DMS53 (cell line): Measurements from ENCODE around the gene SEPTIN3.

Experiments used
- DNase-seq: peaks from one replicate; lab custom pipeline; 2025; lab: John Stamatoyannopoulos, UW

Gene SEPTIN3

GRCh38 chr22:41975299-41976069, 6.2 kb downstream of the SEPTIN3 start:
- peak; percentile 12 for DNase-seq

GRCh38 chr22:41976070-41976901, 7.0 kb downstream of the SEPTIN3 start:
- peak; percentile 68 for DNase-seq

GRCh38 chr22:41976961-41977566, 7.8 kb downstream of the SEPTIN3 start:
- peak; percentile 59 for DNase-seq

GRCh38 chr22:41978732-41979131, 9.5 kb downstream of the SEPTIN3 start:
- DNase-seq = no peak

GRCh38 chr22:41979423-41980250, 10.4 kb downstream of the SEPTIN3 start:
- DNase-seq = no peak

GRCh38 chr22:41982865-41983264, 13.6 kb downstream of the SEPTIN3 start:
- no peak for DNase-seq

GRCh38 chr22:41983513-41984405, 14.5 kb downstream of the SEPTIN3 start:
- no peak for DNase-seq

- no peak for DNase-seq
Observed at GRCh38 chr22:41987276-41987675, 18.0 kb downstream of the SEPTIN3 start.

- DNase-seq = no peak
Observed at GRCh38 chr22:41989246-41989645, 20.0 kb downstream of the SEPTIN3 start.

- no peak for DNase-seq
Observed at GRCh38 chr22:41991111-41991510, 21.9 kb downstream of the SEPTIN3 start.

- no peak for DNase-seq
Observed at GRCh38 chr22:41992496-41992895, 23.3 kb downstream of the SEPTIN3 start.

GRCh38 chr22:41995211-41995610, 26.0 kb downstream of the SEPTIN3 start:
- no peak for DNase-seq

- no peak for DNase-seq
Observed at GRCh38 chr22:41996826-41997225, 27.6 kb downstream of the SEPTIN3 start.

- peak; percentile 93 for DNase-seq
Observed at GRCh38 chr22:41998361-41999261, 29.4 kb downstream of the SEPTIN3 start, which contains the start of gene WBP2NL. Gene WBP2NL (plus strand): TSS chr22:41998788. CDS start chr22:41998819, 31 bp downstream.

- no peak for DNase-seq
Observed at GRCh38 chr22:42000466-42000865, 31.2 kb downstream of the SEPTIN3 start.

- no peak for DNase-seq
Observed at GRCh38 chr22:42001121-42001520, 31.9 kb downstream of the SEPTIN3 start.

- no peak for DNase-seq
Observed at GRCh38 chr22:42001706-42002105, 32.5 kb downstream of the SEPTIN3 start.

GRCh38 chr22:42007922-42008321, 38.7 kb downstream of the SEPTIN3 start:
- no peak for DNase-seq

- no peak for DNase-seq
Observed at GRCh38 chr22:42010778-42011177, 41.5 kb downstream of the SEPTIN3 start.

- no peak for DNase-seq
Observed at GRCh38 chr22:42013385-42013784, 44.1 kb downstream of the SEPTIN3 start.
